ENCODE results near the gene PPIL3.
"Not testable (repeated sequence)": the region's sequence is repeated elsewhere in the genome, so short reads cannot be mapped to it uniquely, and the experiment has no call there.

Gene PPIL3

GRCh38 chr2:200888704-200889625 is at the start of gene PPIL3, which contains the start of gene NIF3L1:
Gene PPIL3, minus strand, starts transcription at chr2:200889077. Its CDS starts 1,462 bp downstream, at chr2:200887615.
Gene NIF3L1, plus strand, starts transcription at chr2:200889371. Its CDS starts 2,573 bp downstream, at chr2:200891944.
- peak; percentile 97 for DNase-seq

- DNase-seq = peak; percentile 25
Observed at GRCh38 chr2:200930947-200931626, 42.2 kb upstream of the PPIL3 start.

- DNase-seq = no peak
Observed at GRCh38 chr2:200929334-200930249, 40.7 kb upstream of the PPIL3 start.

- DNase-seq = no peak
Observed at GRCh38 chr2:200922439-200922838, 33.6 kb upstream of the PPIL3 start.

GRCh38 chr2:200913654-200914053 is 24.8 kb upstream of the PPIL3 start:
- DNase-seq = no peak

GRCh38 chr2:200909958-200910357 is 21.1 kb upstream of the PPIL3 start:
- no peak for DNase-seq

GRCh38 chr2:200905618-200906296 is 16.9 kb upstream of the PPIL3 start:
- peak; percentile 56 for DNase-seq

GRCh38 chr2:200901459-200902072 is 12.7 kb upstream of the PPIL3 start:
- DNase-seq = peak; percentile 86

GRCh38 chr2:200899482-200899881 is 10.6 kb upstream of the PPIL3 start:
- no peak for DNase-seq

GRCh38 chr2:200881715-200882249 is 7.1 kb downstream of the PPIL3 start:
- DNase-seq = not testable (repeated sequence)

- no peak for DNase-seq
Observed at GRCh38 chr2:200878289-200878880, 10.5 kb downstream of the PPIL3 start.

GRCh38 chr2:200877443-200877842 is 11.4 kb downstream of the PPIL3 start:
- no peak for DNase-seq

- peak; percentile 74 for DNase-seq
Observed at GRCh38 chr2:200873560-200873959, 15.3 kb downstream of the PPIL3 start.

- DNase-seq = no peak
Observed at GRCh38 chr2:200871151-200871550, 17.7 kb downstream of the PPIL3 start.

- peak; percentile 49 for DNase-seq
Observed at GRCh38 chr2:200869014-200869413, 19.9 kb downstream of the PPIL3 start.

- DNase-seq = peak; percentile 89
Observed at GRCh38 chr2:200864176-200865034, 24.5 kb downstream of the PPIL3 start, which contains the start of gene CLK1. Gene CLK1, minus strand, starts transcription at chr2:200864658. Its CDS starts 2,796 bp downstream, at chr2:200861862.

GRCh38 chr2:200863782-200864175 is 25.1 kb downstream of the PPIL3 start:
- DNase-seq = no peak

GRCh38 chr2:200862532-200863000 is 26.3 kb downstream of the PPIL3 start:
- no peak for DNase-seq

- DNase-seq = no peak
Observed at GRCh38 chr2:200861617-200862155, 27.2 kb downstream of the PPIL3 start.

All from MV-4-11 (cell line).